GM21825 (cell line): ENCODE measurements around the gene TSHB.

Source experiments
- ATAC-seq: cut with Tn5 transposase; IDR thresholded peaks from one replicate; pipeline ENCODE4 v1.9.1; 2021; ENCODE audit warnings: mild to moderate bottlenecking, moderate library complexity; ENCODE audit not compliant: unreplicated experiment

The TSHB gene

GRCh38 chr1:115059316-115059715 lies 29.7 kb downstream of the TSHB start:
- ATAC-seq: no peak

- ATAC-seq: no peak
Measured at GRCh38 chr1:115060501-115060900, 30.9 kb downstream of the TSHB start.

- ATAC-seq: peak; percentile 85
Measured at GRCh38 chr1:115062542-115063004, 32.9 kb downstream of the TSHB start.

GRCh38 chr1:115063228-115063901 lies 33.7 kb downstream of the TSHB start:
- no peak for ATAC-seq

- no peak for ATAC-seq
Measured at GRCh38 chr1:115064461-115064860, 34.8 kb downstream of the TSHB start.

GRCh38 chr1:115065021-115065420 lies 35.4 kb downstream of the TSHB start:
- no peak for ATAC-seq

- ATAC-seq: no peak
Measured at GRCh38 chr1:115067161-115067859, 37.7 kb downstream of the TSHB start.

GRCh38 chr1:115068826-115069585 lies 39.4 kb downstream of the TSHB start:
- no peak for ATAC-seq

GRCh38 chr1:115069659-115070308 lies 40.2 kb downstream of the TSHB start:
- no peak for ATAC-seq

- no peak for ATAC-seq
Measured at GRCh38 chr1:115071012-115071664, 41.5 kb downstream of the TSHB start.

- ATAC-seq: no peak
Measured at GRCh38 chr1:115073298-115074087, 43.9 kb downstream of the TSHB start.

- no peak for ATAC-seq
Measured at GRCh38 chr1:115074839-115075534, 45.4 kb downstream of the TSHB start.

- ATAC-seq: no peak
Measured at GRCh38 chr1:115076384-115076915, 46.8 kb downstream of the TSHB start.

- no peak for ATAC-seq
Measured at GRCh38 chr1:115077286-115077983, 47.8 kb downstream of the TSHB start.

- ATAC-seq: no peak
Measured at GRCh38 chr1:115077984-115078330, 48.3 kb downstream of the TSHB start.

GRCh38 chr1:115078708-115079107 lies 49.1 kb downstream of the TSHB start:
- ATAC-seq: no peak

- no peak for ATAC-seq
Measured at GRCh38 chr1:115082949-115083348, 53.3 kb downstream of the TSHB start.
